Measurements from ENCODE around the gene ETS1.

The ETS1 gene

DNA sequence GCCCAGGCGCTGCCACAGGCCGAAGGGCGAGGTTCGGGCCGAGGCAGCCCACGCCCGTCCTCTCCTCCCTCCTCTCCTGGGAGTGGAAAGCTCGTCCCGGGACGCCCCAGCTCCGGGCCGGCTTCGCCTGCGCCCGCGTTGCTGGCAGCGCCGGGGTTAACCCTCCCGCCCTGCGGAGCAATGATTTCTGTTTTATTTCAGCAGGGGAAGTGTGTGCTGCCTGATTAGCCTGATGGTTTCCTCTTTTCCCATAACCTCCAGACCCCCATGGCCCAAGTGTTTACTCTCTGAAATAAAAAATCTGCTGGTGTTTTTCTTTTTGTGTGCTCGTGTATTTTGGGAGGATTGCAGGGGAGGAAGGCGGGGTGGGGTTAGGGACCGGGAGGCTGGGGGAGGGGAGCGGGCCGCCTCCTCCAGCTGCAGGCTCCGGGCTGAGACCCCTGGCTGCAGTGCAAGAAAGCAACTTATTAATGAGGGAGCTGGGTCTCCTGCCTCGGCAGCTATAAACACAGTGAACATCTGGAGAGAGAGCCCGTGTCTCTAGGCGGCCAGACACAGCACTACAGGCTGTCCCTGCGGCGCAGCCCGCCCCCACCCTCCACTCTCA is 38.6 kb downstream of the ETS1 start:
- TF ChIP-seq, protein P1, sequence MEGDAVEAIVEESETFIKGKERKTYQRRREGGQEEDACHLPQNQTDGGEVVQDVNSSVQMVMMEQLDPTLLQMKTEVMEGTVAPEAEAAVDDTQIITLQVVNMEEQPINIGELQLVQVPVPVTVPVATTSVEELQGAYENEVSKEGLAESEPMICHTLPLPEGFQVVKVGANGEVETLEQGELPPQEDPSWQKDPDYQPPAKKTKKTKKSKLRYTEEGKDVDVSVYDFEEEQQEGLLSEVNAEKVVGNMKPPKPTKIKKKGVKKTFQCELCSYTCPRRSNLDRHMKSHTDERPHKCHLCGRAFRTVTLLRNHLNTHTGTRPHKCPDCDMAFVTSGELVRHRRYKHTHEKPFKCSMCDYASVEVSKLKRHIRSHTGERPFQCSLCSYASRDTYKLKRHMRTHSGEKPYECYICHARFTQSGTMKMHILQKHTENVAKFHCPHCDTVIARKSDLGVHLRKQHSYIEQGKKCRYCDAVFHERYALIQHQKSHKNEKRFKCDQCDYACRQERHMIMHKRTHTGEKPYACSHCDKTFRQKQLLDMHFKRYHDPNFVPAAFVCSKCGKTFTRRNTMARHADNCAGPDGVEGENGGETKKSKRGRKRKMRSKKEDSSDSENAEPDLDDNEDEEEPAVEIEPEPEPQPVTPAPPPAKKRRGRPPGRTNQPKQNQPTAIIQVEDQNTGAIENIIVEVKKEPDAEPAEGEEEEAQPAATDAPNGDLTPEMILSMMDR (conservative IDR thresholded peaks at IDR 0.05; ENCODE audit: low read depth, low read length): no peak
- Histone ChIP-seq H3K27ac (no peak overlapping the region), H2AFZ (ENCODE audit: low read depth) (no peak overlapping the region), H3K36me3 (ENCODE audit: insufficient read depth) (no peaks in the 10 kb centered on the region), H3K27me3 (ENCODE audit: insufficient read depth, low read depth) (no peaks in the 10 kb centered on the region), H4K20me1 (ENCODE audit: insufficient read depth) (no peaks in the 10 kb centered on the region), H3K4me2 (no peak overlapping the region), H3K4me1 (ENCODE audit: low read depth, poor library complexity, severe bottlenecking) (no peaks in the 10 kb centered on the region), H3K4me3 (IDR thresholded peaks at IDR 0.05; ENCODE audit: insufficient read depth, low read depth, low read length) (no peak overlapping the region), H3K9ac (no peak overlapping the region), H3K79me2 (ENCODE audit: insufficient read depth, low read depth) (no peaks in the 10 kb centered on the region)

DNA sequence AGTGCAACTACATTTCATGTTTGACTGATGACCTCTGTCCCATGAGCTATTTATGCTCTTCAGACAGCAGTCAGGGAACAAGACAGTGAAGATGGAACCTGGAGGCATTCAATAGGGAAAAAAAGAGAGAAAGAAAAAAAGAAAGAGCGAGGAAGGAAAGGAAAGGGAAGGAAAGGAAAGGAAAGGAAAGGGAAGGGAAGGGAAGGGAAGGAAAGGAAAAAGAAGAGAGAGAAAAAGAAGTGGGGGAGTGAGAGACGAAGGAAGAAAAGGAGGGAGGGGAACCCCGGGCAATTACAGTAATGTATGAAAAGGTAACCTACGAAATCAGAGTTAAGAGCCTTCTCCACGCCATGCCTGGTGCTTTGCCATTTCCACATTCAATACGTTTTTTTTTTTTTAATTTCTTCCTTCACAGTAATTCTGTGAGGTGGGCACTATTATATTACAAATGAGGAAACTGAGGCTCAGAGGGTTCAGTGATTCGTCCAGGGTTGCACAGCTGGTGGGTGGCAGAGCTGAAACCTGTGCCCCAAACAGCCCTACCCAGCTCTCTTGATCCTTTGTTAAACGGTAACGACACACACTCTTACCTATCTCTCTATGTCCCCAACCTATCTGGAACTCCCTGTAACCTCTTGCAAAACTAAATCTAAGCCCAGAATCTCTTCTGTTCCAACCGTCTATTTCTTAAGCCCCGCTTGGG is 39.3 kb downstream of the ETS1 start:
- H3K4me3 ChIP-seq (IDR thresholded peaks at IDR 0.05; ENCODE audit: insufficient read depth, low read depth, low read length): no peak overlapping the region
- H4K20me1 ChIP-seq (ENCODE audit: insufficient read depth): no peaks in the 10 kb centered on the region
- H3K36me3 ChIP-seq (ENCODE audit: insufficient read depth): no peaks in the 10 kb centered on the region
- H3K4me2 ChIP-seq: no peak overlapping the region
- H3K79me2 ChIP-seq (ENCODE audit: insufficient read depth, low read depth): no peaks in the 10 kb centered on the region
- no peak overlapping the region for H3K9ac ChIP-seq
- TF ChIP-seq, protein P1 (conservative IDR thresholded peaks at IDR 0.05; ENCODE audit: low read depth, low read length): no peak
- H3K27ac ChIP-seq: no peak overlapping the region
- no peak overlapping the region for H2AFZ ChIP-seq (ENCODE audit: low read depth)
- H3K27me3 ChIP-seq (ENCODE audit: insufficient read depth, low read depth): no peaks in the 10 kb centered on the region
- no peaks in the 10 kb centered on the region for H3K4me1 ChIP-seq (ENCODE audit: low read depth, poor library complexity, severe bottlenecking)

DNA sequence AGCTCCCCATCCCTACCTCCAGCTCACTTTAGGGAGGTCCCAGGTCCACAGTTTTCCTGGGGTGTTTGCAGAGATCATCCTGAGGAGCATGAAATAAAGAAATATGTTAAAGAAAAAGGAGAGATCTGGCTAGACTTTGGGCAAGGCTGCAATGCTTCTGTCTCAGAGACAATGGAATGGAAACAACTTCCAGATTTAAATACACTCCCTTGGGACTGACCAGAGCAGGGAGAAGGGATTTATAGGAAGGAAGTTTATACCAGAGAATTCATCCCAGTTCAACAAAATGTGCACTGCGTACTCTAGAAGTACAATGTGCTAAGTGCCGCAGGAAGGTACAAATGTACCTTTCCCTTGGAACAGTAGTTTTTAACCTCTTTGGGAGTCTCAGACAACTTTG is 40.4 kb downstream of the ETS1 start:
- no peak overlapping the region for H3K4me3 ChIP-seq (IDR thresholded peaks at IDR 0.05; ENCODE audit: insufficient read depth, low read depth, low read length)
- TF ChIP-seq, protein P1 (conservative IDR thresholded peaks at IDR 0.05; ENCODE audit: low read depth, low read length): no peak
- H3K9ac ChIP-seq: no peak overlapping the region
- no peak overlapping the region for H3K27ac ChIP-seq
- H3K27me3 ChIP-seq (ENCODE audit: insufficient read depth, low read depth): no peaks in the 10 kb centered on the region
- no peaks in the 10 kb centered on the region for H3K79me2 ChIP-seq (ENCODE audit: insufficient read depth, low read depth)
- H3K36me3 ChIP-seq (ENCODE audit: insufficient read depth): no peaks in the 10 kb centered on the region
- H3K4me2 ChIP-seq: no peak overlapping the region
- no peaks in the 10 kb centered on the region for H4K20me1 ChIP-seq (ENCODE audit: insufficient read depth)
- no peak overlapping the region for H2AFZ ChIP-seq (ENCODE audit: low read depth)
- no peaks in the 10 kb centered on the region for H3K4me1 ChIP-seq (ENCODE audit: low read depth, poor library complexity, severe bottlenecking)

DNA sequence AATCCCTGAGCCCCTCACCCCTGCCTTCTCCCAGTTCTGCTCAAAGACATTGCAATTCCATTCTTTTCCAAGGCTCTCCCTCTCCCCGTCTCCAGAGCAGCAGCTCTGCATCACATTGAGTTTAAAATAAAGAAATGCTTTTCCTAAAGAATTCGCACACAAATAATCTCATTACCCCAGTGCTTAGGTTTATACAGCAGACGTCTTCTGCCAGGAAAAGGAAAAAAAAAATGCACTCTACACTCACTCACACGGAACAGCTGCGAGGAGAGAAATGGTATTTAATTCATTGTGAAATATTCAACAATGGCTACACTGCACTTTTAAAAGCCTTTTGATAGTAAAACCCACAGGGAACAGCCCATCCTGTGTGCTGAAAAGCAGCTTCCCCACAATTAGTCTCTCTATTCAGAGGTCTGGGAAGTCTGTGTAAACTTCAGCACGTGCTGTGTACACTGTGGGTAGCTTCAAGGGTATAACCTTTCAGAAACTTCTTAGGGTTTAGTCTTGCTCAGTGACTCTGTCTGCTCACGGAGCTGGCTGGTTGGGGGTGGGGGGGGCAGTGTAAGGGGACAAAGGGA is 42.8 kb downstream of the ETS1 start:
- TF ChIP-seq, protein P1 (conservative IDR thresholded peaks at IDR 0.05; ENCODE audit: low read depth, low read length): no peak
- H4K20me1 ChIP-seq (ENCODE audit: insufficient read depth): no peaks in the 10 kb centered on the region
- no peak overlapping the region for H3K9ac ChIP-seq
- no peak overlapping the region for H3K4me2 ChIP-seq
- no peaks in the 10 kb centered on the region for H3K79me2 ChIP-seq (ENCODE audit: insufficient read depth, low read depth)
- H3K27ac ChIP-seq: no peak overlapping the region
- H3K4me3 ChIP-seq (IDR thresholded peaks at IDR 0.05; ENCODE audit: insufficient read depth, low read depth, low read length): no peak overlapping the region
- H3K27me3 ChIP-seq (ENCODE audit: insufficient read depth, low read depth): no peaks in the 10 kb centered on the region
- no peaks in the 10 kb centered on the region for H3K36me3 ChIP-seq (ENCODE audit: insufficient read depth)
- H3K4me1 ChIP-seq (ENCODE audit: low read depth, poor library complexity, severe bottlenecking): no peaks in the 10 kb centered on the region
- H2AFZ ChIP-seq (ENCODE audit: low read depth): no peak overlapping the region
